Esophagus squamous epithelium (tissue), 5 donors: ENCODE results near the gene CDH13. TPM values are rescaled to one million over a fixed set of nuclear protein-coding genes. Genes with fewer than 3 reads are reported as not detected.

ENCODE experiments used
- DNase-seq: peaks from one replicate; lab custom pipeline; 2025; lab: John Stamatoyannopoulos, UW
- H3K27ac ChIP-seq, 4 donors: fragments of 200-600 bp; sonication (generic); one replicate each; pipeline ENCODE4 v1.5.1; 2016 to 2019; ENCODE audit warnings: mild to moderate bottlenecking in 1 of 4
- H3K27me3 ChIP-seq, 4 donors: fragments of 200-600 bp; sonication (generic); 1 replicate in 3 of 4; 2 replicates in 1 of 4; pipeline versions ENCODE4 v1.5.1 to v1.6.0; 2017 to 2021; ENCODE audit warnings: antibody characterized with exemption in 1 of 4
- H3K36me3 ChIP-seq, 3 donors: fragments of 200-600 bp; sonication (generic); one replicate each; pipeline ENCODE4 v1.5.1; 2016 to 2019
- H3K4me1 ChIP-seq, 3 donors: fragments of 200-600 bp; sonication (generic); one replicate each; pipeline ENCODE4 v1.5.1; 2017 to 2019
- H3K4me3 ChIP-seq, 4 donors: fragments of 200-600 bp; sonication (generic); 1 replicate in 3 of 4; 2 replicates in 1 of 4; pipeline ENCODE4 v1.5.1; 2016 to 2019; ENCODE audit warnings: mild to moderate bottlenecking in 2 of 4, moderate library complexity in 1 of 4
- H3K9me3 ChIP-seq, 3 donors: fragments of 200-600 bp; sonication (generic); one replicate each; pipeline ENCODE4 v1.5.1; 2016 to 2019
- CTCF ChIP-seq, 6 experiments: fragments of 450-650 bp in 4 of 6; fragments of 200-600 bp in 2 of 6; sonication (generic) in 2 of 6; IDR thresholded peaks; one replicate each; pipeline ENCODE4 v1.5.1; 2016 to 2019; ENCODE audit warnings: antibody characterized with exemption in 6 of 6, mild to moderate bottlenecking in 4 of 6, moderate library complexity in 4 of 6
- POLR2A ChIP-seq, 4 donors: fragments of 450-650 bp; IDR thresholded peaks; one replicate each; pipeline ENCODE4 v1.6.1; 2017; ENCODE audit warnings: antibody characterized with exemption in 4 of 4, mild to moderate bottlenecking in 4 of 4, moderate library complexity in 3 of 4
- WGBS, 2 donors: methylation state at CpG; one replicate each; pipeline ENCODE4 v1.1.5; 2018; 5-methylcytosine and 5-hydroxymethylcytosine counted together
- intact Hi-C: fragments of 100-400 bp; cut with DNase I; formaldehyde crosslinking; loops from one replicate; pipeline ENCODE4 v1.15.0; 2022
- total RNA-seq, 4 donors: library from RNA; depleted of rRNA; stranded (reverse); fragments of >200 nt; gene quantifications; one replicate each; pipeline ENCODE4 v1.1.0, GENCODE V29; 2016
- donor health status: DM: yes; HTN: yes; CAD: no.

The CDH13 gene
- total RNA-seq, 4 donors from 2014 or later, result 6.9 to 31.9 (median 21.1) TPM

- no peak for DNase-seq
- H3K27ac ChIP-seq, result no peak overlapping the region
- no peak overlapping the region for H3K4me3 ChIP-seq
- TF ChIP-seq POLR2A (IDR thresholded peaks at IDR 0.05), result no peak
- TF ChIP-seq CTCF (IDR thresholded peaks at IDR 0.05), result no peak
- H3K36me3 ChIP-seq, result no peaks in the 10 kb centered on the region
- H3K27me3 ChIP-seq, result no peaks in the 10 kb centered on the region
- WGBS, 2 donors, result 73 to 90% methylated on average over 4 to 5 of the region's 5 CpGs
- intact Hi-C loops, result no loop called here
- H3K4me1 ChIP-seq, result no peaks in the 10 kb centered on the region
- H3K9me3 ChIP-seq, result no peaks in the 10 kb centered on the region
Observed at GRCh38 chr16:83348991-83349390, 722.2 kb downstream of the CDH13 start.

GRCh38 chr16:83350481-83350880, 723.7 kb downstream of the CDH13 start:
- intact Hi-C loops, result no loop called here
- Histone ChIP-seq H3K9me3 (no peaks in the 10 kb centered on the region), H3K4me1 (no peaks in the 10 kb centered on the region), H3K4me3 (no peak overlapping the region), H3K27ac (no peak overlapping the region), H3K36me3 (no peaks in the 10 kb centered on the region), H3K27me3 (no peaks in the 10 kb centered on the region)
- WGBS, 2 donors, result 72 to 88% methylated on average over 5 of the region's 5 CpGs
- DNase-seq, result no peak
- TF ChIP-seq POLR2A (IDR thresholded peaks at IDR 0.05) (no peak), CTCF (IDR thresholded peaks at IDR 0.05) (no peak)

- DNase-seq, result no peak
- no peak overlapping the region for H3K4me3 ChIP-seq
- no peaks in the 10 kb centered on the region for H3K36me3 ChIP-seq
- H3K27me3 ChIP-seq, result no peaks in the 10 kb centered on the region
- TF ChIP-seq CTCF (IDR thresholded peaks at IDR 0.05) (no peak), POLR2A (IDR thresholded peaks at IDR 0.05) (no peak)
- H3K27ac ChIP-seq, result no peak overlapping the region
- 65 to 72% methylated on average over 2 of the region's 2 CpGs for WGBS, 2 donors
- intact Hi-C loops, result no loop called here
- no peaks in the 10 kb centered on the region for H3K4me1 ChIP-seq
- no peaks in the 10 kb centered on the region for H3K9me3 ChIP-seq
Observed at GRCh38 chr16:83351846-83352245, 725.1 kb downstream of the CDH13 start.

GRCh38 chr16:83353241-83353640, 726.5 kb downstream of the CDH13 start:
- 89 to 100% methylated on average over 2 to 3 of the region's 3 CpGs for WGBS, 2 donors
- intact Hi-C loops, result no loop called here
- DNase-seq, result no peak
- Histone ChIP-seq H3K4me1 (no peaks in the 10 kb centered on the region), H3K9me3 (no peaks in the 10 kb centered on the region), H3K4me3 (no peak overlapping the region), H3K36me3 (no peaks in the 10 kb centered on the region), H3K27ac (no peak overlapping the region), H3K27me3 (no peaks in the 10 kb centered on the region)
- no peak for TF ChIP-seq CTCF (IDR thresholded peaks at IDR 0.05)
- no peak for TF ChIP-seq POLR2A (IDR thresholded peaks at IDR 0.05)

- 69 to 84% methylated on average over 7 of the region's 7 CpGs for WGBS, 2 donors
- Histone ChIP-seq H3K27ac (no peak overlapping the region), H3K9me3 (no peaks in the 10 kb centered on the region), H3K36me3 (no peaks in the 10 kb centered on the region), H3K27me3 (no peaks in the 10 kb centered on the region), H3K4me3 (no peak overlapping the region), H3K4me1 (no peaks in the 10 kb centered on the region)
- TF ChIP-seq POLR2A (IDR thresholded peaks at IDR 0.05), result no peak
- TF ChIP-seq CTCF (IDR thresholded peaks at IDR 0.05), result no peak
- intact Hi-C loops, result no loop called here
- DNase-seq, result no peak
Observed at GRCh38 chr16:83354015-83354414, 727.2 kb downstream of the CDH13 start.
